ENCODE measurements around the gene AIPL1. TPM values are rescaled to one million over a fixed set of nuclear protein-coding genes. Genes with fewer than 3 reads are reported as not detected.
A peak's percentile ranks its signal among the peaks of the same experiment; 100 is the strongest.

Gene AIPL1
- total and polyA plus RNA-seq, 2 of the 13 experiments (the other 11 are each of a cell fraction or from before 2014, with no cell fraction given) = not detected

- intact Hi-C loops (cut with micrococcal nuclease; ENCODE audit: unreplicated experiment) = loop anchor here (1.0 to 5.0 kb wide), 3 partner anchors 715 to 835 kb away; no protein-coding TSS in a partner anchor
- no peak for FAIRE-seq
- no peak overlapping the region for H3K9ac ChIP-seq (ENCODE audit: insufficient read depth, low read depth, low read length)
- no peak overlapping the region for H3K4me2 ChIP-seq (ENCODE audit: low read depth, low read length)
- no peaks in the 10 kb centered on the region for H3K79me2 ChIP-seq (ENCODE audit: insufficient read depth, low read length)
- BruUV-seq (replicated peaks) = no TSS peak
- ChIA-PET CTCF (ENCODE audit: low intra/inter-chr PET ratio, low total read pairs) (interaction anchor here (1.1 to 5.6 kb wide), 4 partner anchors 13 to 1174 kb away, joined by 3 to 56 read pairs (median 7); no protein-coding TSS in a partner anchor), POLR2A (no interaction called here)
- H2AFZ ChIP-seq (ENCODE audit: low read length) = no peak overlapping the region
- no peaks in the 10 kb centered on the region for H3K9me3 ChIP-seq (ENCODE audit: low read length)
- WGBS (ENCODE audit: low lambda C conversion rate) = 15% methylated on average over 7 of the region's 13 CpGs
- TF ChIP-seq ZNF460 (CRISPR knock-in tag; IDR thresholded peaks at IDR 0.05; ENCODE audit: borderline replicate concordance) = no peak
- no peak for TF ChIP-seq ZXDC (CRISPR knock-in tag; IDR thresholded peaks at IDR 0.05)
- no peak for TF ChIP-seq ARID3A (IDR thresholded peaks at IDR 0.05; ENCODE audit: low read depth, low read length)
- no peak for TF ChIP-seq RFXAP (CRISPR knock-in tag; IDR thresholded peaks at IDR 0.05; ENCODE audit: borderline replicate concordance)
- TF ChIP-seq ZNF350 (CRISPR knock-in tag; IDR thresholded peaks at IDR 0.05; ENCODE audit: borderline replicate concordance, low read depth) = no peak
- TF ChIP-seq ZNF382 (CRISPR knock-in tag; IDR thresholded peaks at IDR 0.05; ENCODE audit: borderline replicate concordance) = no peak
- no peak for TF ChIP-seq GTF3A (CRISPR knock-in tag; conservative IDR thresholded peaks at IDR 0.05)
- no peak for TF ChIP-seq SRF (IDR thresholded peaks at IDR 0.05; ENCODE audit: low read depth, low read length)
- TF ChIP-seq, protein P1, sequence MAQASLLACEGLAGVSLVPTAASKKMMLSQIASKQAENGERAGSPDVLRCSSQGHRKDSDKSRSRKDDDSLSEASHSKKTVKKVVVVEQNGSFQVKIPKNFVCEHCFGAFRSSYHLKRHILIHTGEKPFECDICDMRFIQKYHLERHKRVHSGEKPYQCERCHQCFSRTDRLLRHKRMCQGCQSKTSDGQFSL (CRISPR knock-in tag; IDR thresholded peaks at IDR 0.05) = no peak
- no peak for TF ChIP-seq ZNF737 (CRISPR knock-in tag; IDR thresholded peaks at IDR 0.05; ENCODE audit: borderline replicate concordance)
- TF ChIP-seq FOXO1 (CRISPR knock-in tag; IDR thresholded peaks at IDR 0.05) = no peak
- TF ChIP-seq, protein P2, sequence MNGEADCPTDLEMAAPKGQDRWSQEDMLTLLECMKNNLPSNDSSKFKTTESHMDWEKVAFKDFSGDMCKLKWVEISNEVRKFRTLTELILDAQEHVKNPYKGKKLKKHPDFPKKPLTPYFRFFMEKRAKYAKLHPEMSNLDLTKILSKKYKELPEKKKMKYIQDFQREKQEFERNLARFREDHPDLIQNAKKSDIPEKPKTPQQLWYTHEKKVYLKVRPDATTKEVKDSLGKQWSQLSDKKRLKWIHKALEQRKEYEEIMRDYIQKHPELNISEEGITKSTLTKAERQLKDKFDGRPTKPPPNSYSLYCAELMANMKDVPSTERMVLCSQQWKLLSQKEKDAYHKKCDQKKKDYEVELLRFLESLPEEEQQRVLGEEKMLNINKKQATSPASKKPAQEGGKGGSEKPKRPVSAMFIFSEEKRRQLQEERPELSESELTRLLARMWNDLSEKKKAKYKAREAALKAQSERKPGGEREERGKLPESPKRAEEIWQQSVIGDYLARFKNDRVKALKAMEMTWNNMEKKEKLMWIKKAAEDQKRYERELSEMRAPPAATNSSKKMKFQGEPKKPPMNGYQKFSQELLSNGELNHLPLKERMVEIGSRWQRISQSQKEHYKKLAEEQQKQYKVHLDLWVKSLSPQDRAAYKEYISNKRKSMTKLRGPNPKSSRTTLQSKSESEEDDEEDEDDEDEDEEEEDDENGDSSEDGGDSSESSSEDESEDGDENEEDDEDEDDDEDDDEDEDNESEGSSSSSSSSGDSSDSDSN (CRISPR knock-in tag; IDR thresholded peaks at IDR 0.05) = no peak
- TF ChIP-seq PRMT3 (CRISPR knock-in tag; IDR thresholded peaks at IDR 0.05; ENCODE audit: borderline replicate concordance, low read depth) = no peak
- TF ChIP-seq GLI4 (CRISPR knock-in tag; IDR thresholded peaks at IDR 0.05; ENCODE audit: borderline replicate concordance) = no peak
- no peaks in the 10 kb centered on the region for H3K4me1 ChIP-seq (ENCODE audit: insufficient read depth, low read length)
- peaks cover 0 to 12% of the 10 kb centered on the region in 2 experiments; a peak in 1 of 5 replicates for H3K27me3 ChIP-seq (ENCODE audit: control insufficient read depth in 1 of 2, insufficient read depth in 2 of 2, low read length in 2 of 2)
- peak; percentile 32; the same call in 2 of the 3 replicates for ATAC-seq
- DNase-seq (ENCODE audit: low spot score) = no peak
- in situ Hi-C loops (cut with HindIII; ENCODE audit: extremely low pct_ligation_motif_present, low pct_unique_long_range_greater_than_20kb) = loop anchor here (5.0 to 25.0 kb wide), 2 partner anchors 710 to 835 kb away; no protein-coding TSS in a partner anchor
- no peaks in the 10 kb centered on the region for H4K20me1 ChIP-seq (ENCODE audit: insufficient read depth, low read length)
- no peak overlapping the region for H3K4me3 ChIP-seq (replicated peaks in 1 of 3; ENCODE audit: insufficient read depth in 1 of 3, low read depth in 2 of 3, low read length in 3 of 3)
- H3K27ac ChIP-seq (ENCODE audit: extremely low read length, insufficient read depth, low read length) = no peak overlapping the region
- no peaks in the 10 kb centered on the region for H3K36me3 ChIP-seq (replicated peaks in 1 of 2; ENCODE audit: control insufficient read depth in 1 of 2, insufficient read depth in 2 of 2, low read length in 2 of 2)
Measured at GRCh38 chr17:6422654-6423241, 12.2 kb downstream of the AIPL1 start.
